OCI-LY3 (cell line): ENCODE results near the gene DLGAP4.
A peak's percentile ranks its signal among the peaks of the same experiment; 100 is the strongest.

ENCODE experiments used
- H2AFZ ChIP-seq: fragments of 200-600, 300-600 bp; shearing (Covaris generic); 2 replicates; pipeline ENCODE4 v1.6.0; 2014; ENCODE audit warnings: antibody characterized with exemption, low read depth, low read length
- H3K27ac ChIP-seq: fragments of 200-600, 300-600 bp; sonication (generic); 2 replicates; pipeline ENCODE4 v1.5.1; 2014; ENCODE audit warnings: mild to moderate bottlenecking, low read length, moderate library complexity, mixed read lengths
- H3K27me3 ChIP-seq: fragments of 200-600, 300-600 bp; sonication (generic); 2 replicates; pipeline ENCODE4 v1.6.1; 2014; ENCODE audit warnings: low read depth, low read length, mixed read lengths
- H3K36me3 ChIP-seq: fragments of 200-600, 300-600 bp; sonication (generic); replicated peaks from 2 replicates; pipeline ENCODE3; 2014; ENCODE audit warnings: low read depth, low read length, mixed read lengths
- H3K4me1 ChIP-seq: fragments of 300-600, 200-600 bp; sonication (generic); 2 replicates; pipeline ENCODE4 v1.6.1; 2014; ENCODE audit warnings: low read length, mixed read lengths
- H3K4me2 ChIP-seq: fragments of 200-600, 300-600 bp; sonication (generic); 2 replicates; pipeline ENCODE4 v1.6.1; 2014; ENCODE audit warnings: low read length, mixed read lengths
- H3K4me3 ChIP-seq: fragments of 300-600, 200-600 bp; sonication (generic); 2 replicates; pipeline ENCODE4 v1.5.1; 2014; ENCODE audit warnings: antibody characterized with exemption, mild to moderate bottlenecking, low read length, moderate library complexity
- H3K79me2 ChIP-seq: fragments of 300-600, 200-600 bp; shearing (Covaris generic); 2 replicates; pipeline ENCODE4 v1.6.1; 2014; ENCODE audit warnings: mild to moderate bottlenecking, low read length, mixed read lengths
- H3K9ac ChIP-seq: fragments of 300-600, 200-600 bp; shearing (Covaris generic); 2 replicates; pipeline ENCODE4 v1.6.0; 2014; ENCODE audit warnings: mild to moderate bottlenecking, low read length, moderate library complexity
- H3K9me3 ChIP-seq: fragments of 200-600, 300-600 bp; shearing (Covaris generic); 2 replicates; pipeline ENCODE4 v1.6.1; 2014; ENCODE audit warnings: low read length, mixed read lengths; ENCODE audit not compliant: insufficient read depth
- H4K20me1 ChIP-seq: fragments of 200-600, 300-600 bp; sonication (generic); 2 replicates; pipeline ENCODE4 v1.6.1; 2016; ENCODE audit warnings: low read length, mixed read lengths; ENCODE audit not compliant: insufficient read depth
- EZH2phosphoT487 ChIP-seq: fragments of 200-600 bp; shearing (Covaris generic); IDR thresholded peaks from 2 replicates; pipeline ENCODE4 v1.6.1; 2018; ENCODE audit warnings: antibody characterized with exemption, mixed run types, low read depth
- TF ChIP-seq, protein P1 (sequence below): fragments of 200-600, 300-600 bp; sonication (generic); IDR thresholded peaks from 2 replicates; pipeline ENCODE4 v1.5.1; 2014; ENCODE audit warnings: antibody characterized with exemption, low read length, low read depth

Gene DLGAP4

DNA sequence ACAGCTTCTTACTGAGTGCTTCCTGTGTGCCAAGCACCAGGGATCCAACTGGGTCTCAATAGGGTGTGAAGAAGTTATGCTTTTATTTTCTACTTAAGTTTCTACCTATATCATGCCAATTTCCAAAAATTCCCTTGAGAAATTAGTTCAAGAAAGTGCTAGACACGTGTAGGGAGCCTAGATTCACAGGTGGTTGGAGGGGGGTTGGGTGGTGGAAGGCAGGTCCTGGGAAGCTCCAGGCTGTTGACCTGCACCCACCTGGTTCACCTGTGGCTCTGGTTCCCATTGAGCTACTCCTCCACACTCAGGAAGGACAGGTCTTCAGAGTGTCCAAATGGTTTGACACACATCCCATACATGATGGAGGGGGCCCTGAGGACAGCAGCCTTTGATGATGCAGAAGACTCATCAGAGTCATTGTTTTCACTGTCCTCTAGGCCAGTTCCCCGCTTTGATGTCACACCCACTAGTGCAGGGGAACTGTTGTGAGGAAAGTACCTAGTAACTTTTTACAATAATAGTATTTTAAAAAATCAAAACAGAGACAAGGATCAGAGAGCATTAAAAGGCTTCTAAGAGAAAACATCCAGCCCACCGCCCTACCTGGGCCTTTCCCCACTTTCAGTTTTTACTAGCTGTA, 195.3 kb downstream of the DLGAP4 start:
- H3K79me2 ChIP-seq = no peaks in the 10 kb centered on the region
- H3K9ac ChIP-seq = no peak overlapping the region
- H3K27me3 ChIP-seq = no peaks in the 10 kb centered on the region
- H2AFZ ChIP-seq = no peak overlapping the region
- no peaks in the 10 kb centered on the region for H3K4me1 ChIP-seq
- no peak overlapping the region for H3K4me3 ChIP-seq
- H3K9me3 ChIP-seq = no peaks in the 10 kb centered on the region
- no peak overlapping the region for H3K4me2 ChIP-seq
- H4K20me1 ChIP-seq = no peaks in the 10 kb centered on the region
- TF ChIP-seq EZH2phosphoT487 = no peak
- TF ChIP-seq, protein P1, sequence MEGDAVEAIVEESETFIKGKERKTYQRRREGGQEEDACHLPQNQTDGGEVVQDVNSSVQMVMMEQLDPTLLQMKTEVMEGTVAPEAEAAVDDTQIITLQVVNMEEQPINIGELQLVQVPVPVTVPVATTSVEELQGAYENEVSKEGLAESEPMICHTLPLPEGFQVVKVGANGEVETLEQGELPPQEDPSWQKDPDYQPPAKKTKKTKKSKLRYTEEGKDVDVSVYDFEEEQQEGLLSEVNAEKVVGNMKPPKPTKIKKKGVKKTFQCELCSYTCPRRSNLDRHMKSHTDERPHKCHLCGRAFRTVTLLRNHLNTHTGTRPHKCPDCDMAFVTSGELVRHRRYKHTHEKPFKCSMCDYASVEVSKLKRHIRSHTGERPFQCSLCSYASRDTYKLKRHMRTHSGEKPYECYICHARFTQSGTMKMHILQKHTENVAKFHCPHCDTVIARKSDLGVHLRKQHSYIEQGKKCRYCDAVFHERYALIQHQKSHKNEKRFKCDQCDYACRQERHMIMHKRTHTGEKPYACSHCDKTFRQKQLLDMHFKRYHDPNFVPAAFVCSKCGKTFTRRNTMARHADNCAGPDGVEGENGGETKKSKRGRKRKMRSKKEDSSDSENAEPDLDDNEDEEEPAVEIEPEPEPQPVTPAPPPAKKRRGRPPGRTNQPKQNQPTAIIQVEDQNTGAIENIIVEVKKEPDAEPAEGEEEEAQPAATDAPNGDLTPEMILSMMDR = no peak
- no peak overlapping the region for H3K27ac ChIP-seq
- H3K36me3 ChIP-seq = peaks cover 8% of the 10 kb centered on the region

DNA sequence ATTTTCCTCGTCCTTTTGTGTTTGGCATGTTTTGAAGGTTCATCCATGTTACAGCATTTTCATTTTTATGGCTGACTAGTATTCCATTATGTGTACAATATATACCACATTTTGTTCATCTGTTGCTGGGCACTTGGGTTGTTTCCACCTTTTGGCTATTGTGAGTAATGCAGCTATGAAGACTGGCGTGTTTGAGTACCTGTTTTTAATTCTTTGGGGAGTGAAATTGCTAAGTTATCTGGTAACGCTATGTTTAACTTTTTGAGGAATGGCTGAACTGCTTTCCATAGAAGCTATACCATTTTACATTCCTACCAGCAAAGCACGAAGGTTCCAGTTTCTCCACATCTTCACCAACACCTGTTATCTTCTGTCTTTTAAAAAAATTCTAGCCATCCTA, 198.2 kb downstream of the DLGAP4 start:
- Histone ChIP-seq H3K9ac (no peak overlapping the region), H3K9me3 (no peaks in the 10 kb centered on the region), H3K4me3 (no peak overlapping the region), H3K36me3 (peaks cover 2% of the 10 kb centered on the region), H3K27me3 (no peaks in the 10 kb centered on the region), H3K4me2 (no peak overlapping the region), H2AFZ (no peak overlapping the region), H4K20me1 (no peaks in the 10 kb centered on the region), H3K79me2 (no peaks in the 10 kb centered on the region), H3K27ac (no peak overlapping the region), H3K4me1 (no peaks in the 10 kb centered on the region)
- TF ChIP-seq, protein P1 = no peak
- TF ChIP-seq EZH2phosphoT487 = no peak

DNA sequence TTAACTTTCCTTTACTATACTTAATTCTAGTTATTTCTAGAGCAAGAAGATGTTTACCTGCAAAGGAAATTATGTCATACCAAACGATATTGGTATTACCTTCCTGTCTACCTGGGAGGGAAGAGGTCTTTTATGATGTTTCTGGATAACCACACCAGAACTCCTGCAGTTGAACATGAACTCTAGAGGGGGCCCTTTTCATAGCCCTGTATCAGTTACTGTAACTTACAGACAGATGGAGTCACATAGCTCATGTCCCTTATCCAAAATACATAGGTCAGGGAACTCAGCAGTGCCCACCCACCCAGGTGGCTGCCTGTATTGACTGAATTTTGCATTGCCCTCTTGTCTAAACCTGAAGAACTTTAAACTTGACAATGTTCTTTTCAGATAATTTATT, 200.1 kb downstream of the DLGAP4 start:
- no peak overlapping the region for H3K4me2 ChIP-seq
- no peak overlapping the region for H3K4me3 ChIP-seq
- no peaks in the 10 kb centered on the region for H3K27me3 ChIP-seq
- no peaks in the 10 kb centered on the region for H4K20me1 ChIP-seq
- no peak overlapping the region for H3K27ac ChIP-seq
- H2AFZ ChIP-seq = no peak overlapping the region
- no peaks in the 10 kb centered on the region for H3K4me1 ChIP-seq
- H3K9me3 ChIP-seq = no peaks in the 10 kb centered on the region
- TF ChIP-seq, protein P1 = peak; percentile 68
- TF ChIP-seq EZH2phosphoT487 = no peak
- H3K36me3 ChIP-seq = peaks cover 2% of the 10 kb centered on the region
- no peaks in the 10 kb centered on the region for H3K79me2 ChIP-seq
- H3K9ac ChIP-seq = no peak overlapping the region

DNA sequence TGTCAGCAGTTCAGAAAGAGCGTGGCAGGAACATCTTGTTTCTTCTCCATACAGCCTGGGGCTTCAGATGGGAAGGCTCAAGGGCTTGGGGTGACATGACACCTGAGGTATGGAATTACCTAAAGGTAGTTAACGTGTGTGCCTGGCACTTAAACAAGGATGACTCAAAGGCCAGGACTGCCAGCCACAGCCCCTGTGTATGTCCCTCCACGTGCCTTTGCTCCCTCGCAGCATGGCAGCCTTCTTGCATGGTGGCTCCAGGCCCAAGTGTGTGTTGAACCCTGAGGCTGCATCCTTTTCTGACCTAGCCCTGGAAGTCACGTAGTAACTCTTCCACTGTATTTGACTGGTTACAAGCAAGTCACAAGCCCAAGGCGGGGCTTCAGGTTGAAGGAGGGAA, 201.6 kb downstream of the DLGAP4 start:
- H2AFZ ChIP-seq = no peak overlapping the region
- no peaks in the 10 kb centered on the region for H3K79me2 ChIP-seq
- H3K27me3 ChIP-seq = no peaks in the 10 kb centered on the region
- H3K4me2 ChIP-seq = no peak overlapping the region
- peaks cover 5% of the 10 kb centered on the region for H3K36me3 ChIP-seq
- TF ChIP-seq, protein P1 = no peak
- TF ChIP-seq EZH2phosphoT487 = no peak
- H3K9ac ChIP-seq = no peak overlapping the region
- no peak overlapping the region for H3K4me3 ChIP-seq
- H3K9me3 ChIP-seq = no peaks in the 10 kb centered on the region
- no peaks in the 10 kb centered on the region for H4K20me1 ChIP-seq
- H3K27ac ChIP-seq = no peak overlapping the region
- no peaks in the 10 kb centered on the region for H3K4me1 ChIP-seq
